Fibroblast of mammary gland (primary cell): ENCODE data around the gene SIGLEC7.
A peak's percentile ranks its signal among the peaks of the same experiment; 100 is the strongest.
"Not testable (repeated sequence)": the region's sequence is repeated elsewhere in the genome, so short reads cannot be mapped to it uniquely, and the experiment has no call there.

Experiments used
- DNase-seq: peaks from one replicate; pipeline ENCODE4 v3.0.0-alpha.2; 2010; ENCODE audit warnings: low read depth
- H3K4me3 ChIP-seq: 2 replicates; pipeline ENCODE4 v1.5.1; 2011; ENCODE audit warnings: low read depth, mild to moderate bottlenecking, low read length, moderate library complexity; ENCODE audit not compliant: control insufficient read depth
- TF ChIP-seq, protein P1 (sequence below): conservative IDR thresholded peaks from 2 replicates; pipeline ENCODE4 v1.5.1; 2011; ENCODE audit warnings: low read depth, low read length, inconsistent platforms; ENCODE audit not compliant: control insufficient read depth, insufficient read depth

The SIGLEC7 gene

DNA sequence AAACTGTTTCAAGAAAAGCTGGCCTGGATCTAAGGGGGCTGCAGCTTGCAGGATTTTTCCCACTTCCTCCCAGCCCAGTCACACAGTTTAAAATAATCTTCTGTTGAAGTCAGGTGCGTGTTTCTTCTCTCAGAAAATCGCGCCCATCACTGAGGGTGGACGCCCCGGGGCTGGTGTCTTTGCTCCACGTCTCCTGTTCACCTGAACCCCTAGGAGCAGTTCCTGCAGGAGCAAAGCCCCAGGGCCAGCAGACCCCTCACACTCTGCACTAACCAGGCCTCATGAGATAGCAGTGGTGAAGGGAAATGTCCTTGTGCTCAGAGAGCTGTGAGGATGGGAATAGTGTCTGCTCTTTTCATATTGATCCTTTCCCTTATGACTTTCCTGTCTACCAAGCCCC is 920 bp upstream of the SIGLEC7 start:
- TF ChIP-seq, protein P1, sequence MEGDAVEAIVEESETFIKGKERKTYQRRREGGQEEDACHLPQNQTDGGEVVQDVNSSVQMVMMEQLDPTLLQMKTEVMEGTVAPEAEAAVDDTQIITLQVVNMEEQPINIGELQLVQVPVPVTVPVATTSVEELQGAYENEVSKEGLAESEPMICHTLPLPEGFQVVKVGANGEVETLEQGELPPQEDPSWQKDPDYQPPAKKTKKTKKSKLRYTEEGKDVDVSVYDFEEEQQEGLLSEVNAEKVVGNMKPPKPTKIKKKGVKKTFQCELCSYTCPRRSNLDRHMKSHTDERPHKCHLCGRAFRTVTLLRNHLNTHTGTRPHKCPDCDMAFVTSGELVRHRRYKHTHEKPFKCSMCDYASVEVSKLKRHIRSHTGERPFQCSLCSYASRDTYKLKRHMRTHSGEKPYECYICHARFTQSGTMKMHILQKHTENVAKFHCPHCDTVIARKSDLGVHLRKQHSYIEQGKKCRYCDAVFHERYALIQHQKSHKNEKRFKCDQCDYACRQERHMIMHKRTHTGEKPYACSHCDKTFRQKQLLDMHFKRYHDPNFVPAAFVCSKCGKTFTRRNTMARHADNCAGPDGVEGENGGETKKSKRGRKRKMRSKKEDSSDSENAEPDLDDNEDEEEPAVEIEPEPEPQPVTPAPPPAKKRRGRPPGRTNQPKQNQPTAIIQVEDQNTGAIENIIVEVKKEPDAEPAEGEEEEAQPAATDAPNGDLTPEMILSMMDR = no peak
- no peak overlapping the region for H3K4me3 ChIP-seq
- no peak for DNase-seq

DNA sequence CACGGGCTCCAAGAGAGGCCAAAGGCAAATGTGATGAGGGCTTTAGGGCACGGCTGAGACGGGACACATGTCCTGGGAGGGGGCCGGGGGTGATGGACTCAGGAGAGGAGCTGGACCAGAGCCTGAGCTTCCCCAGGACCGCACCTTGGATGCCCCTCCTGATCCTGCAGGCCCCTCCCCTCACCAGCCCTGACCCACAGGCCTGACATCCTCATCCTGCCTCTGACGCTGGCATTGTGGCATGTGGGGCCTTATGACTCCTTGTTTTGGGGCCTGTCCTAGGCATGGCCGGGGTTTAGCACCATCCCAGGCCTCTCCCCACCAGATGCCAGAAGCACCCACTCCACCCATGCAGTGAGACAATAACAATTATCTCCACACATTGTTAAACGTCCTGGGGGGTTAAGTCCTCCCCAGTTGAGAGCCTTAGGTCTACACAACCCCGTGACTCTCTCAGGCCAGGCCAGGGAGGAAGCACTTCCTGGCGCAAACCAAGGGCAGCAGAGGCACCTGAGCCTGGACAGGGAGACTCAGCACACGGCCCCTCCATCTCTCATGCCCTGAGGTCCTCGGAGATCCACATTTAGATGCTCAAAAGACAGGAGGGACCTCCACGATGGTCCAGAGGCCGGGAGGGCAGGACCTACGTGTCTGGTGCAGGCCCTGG is 841 bp downstream of the SIGLEC7 start:
- not testable (repeated sequence) for DNase-seq, H3K4me3 ChIP-seq

DNA sequence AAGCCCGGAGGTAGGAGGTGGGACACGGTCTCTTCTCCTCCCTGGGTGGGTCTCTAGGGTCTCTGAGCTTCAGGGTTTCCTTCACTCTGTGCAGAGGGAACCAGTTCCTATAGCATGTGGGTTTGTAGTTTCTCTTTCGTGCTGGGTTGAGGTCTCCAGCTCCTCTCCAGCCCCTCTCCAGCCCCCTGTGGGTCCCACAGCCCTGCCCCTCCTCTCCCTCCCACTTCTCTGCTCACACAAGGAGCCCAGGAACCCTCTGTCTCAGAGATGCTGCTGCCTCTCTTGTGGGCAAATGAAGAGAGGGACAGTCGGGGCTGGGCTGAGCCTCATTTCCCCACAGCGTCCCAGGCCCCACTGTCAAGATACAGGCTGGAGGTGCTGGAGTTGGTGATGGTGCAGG is 1.4 kb downstream of the SIGLEC7 start:
- TF ChIP-seq, protein P1 = no peak
- no peak overlapping the region for H3K4me3 ChIP-seq
- DNase-seq = no peak

DNA sequence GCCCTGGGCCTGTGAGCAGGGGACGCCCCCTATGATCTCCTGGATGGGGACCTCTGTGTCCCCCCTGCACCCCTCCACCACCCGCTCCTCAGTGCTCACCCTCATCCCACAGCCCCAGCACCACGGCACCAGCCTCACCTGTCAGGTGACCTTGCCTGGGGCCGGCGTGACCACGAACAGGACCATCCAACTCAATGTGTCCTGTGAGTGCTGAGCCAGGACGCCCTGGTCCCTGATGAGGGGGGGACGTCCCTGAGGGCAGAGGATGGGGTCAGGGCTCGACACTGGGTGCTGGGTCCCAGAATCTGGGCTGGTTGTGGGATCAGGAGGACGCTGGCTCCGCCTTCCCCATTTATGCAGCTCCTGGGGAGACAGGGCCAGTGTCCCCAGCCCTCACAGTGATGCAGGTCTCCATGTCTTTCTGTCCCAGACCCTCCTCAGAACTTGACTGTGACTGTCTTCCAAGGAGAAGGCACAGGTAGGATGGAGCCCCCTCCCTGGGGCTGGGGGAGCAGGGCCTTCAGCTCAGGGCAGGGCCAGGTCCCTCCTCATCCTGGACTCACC is 2.5 kb downstream of the SIGLEC7 start:
- DNase-seq = no peak
- no peak overlapping the region for H3K4me3 ChIP-seq
- TF ChIP-seq, protein P1 = no peak

DNA sequence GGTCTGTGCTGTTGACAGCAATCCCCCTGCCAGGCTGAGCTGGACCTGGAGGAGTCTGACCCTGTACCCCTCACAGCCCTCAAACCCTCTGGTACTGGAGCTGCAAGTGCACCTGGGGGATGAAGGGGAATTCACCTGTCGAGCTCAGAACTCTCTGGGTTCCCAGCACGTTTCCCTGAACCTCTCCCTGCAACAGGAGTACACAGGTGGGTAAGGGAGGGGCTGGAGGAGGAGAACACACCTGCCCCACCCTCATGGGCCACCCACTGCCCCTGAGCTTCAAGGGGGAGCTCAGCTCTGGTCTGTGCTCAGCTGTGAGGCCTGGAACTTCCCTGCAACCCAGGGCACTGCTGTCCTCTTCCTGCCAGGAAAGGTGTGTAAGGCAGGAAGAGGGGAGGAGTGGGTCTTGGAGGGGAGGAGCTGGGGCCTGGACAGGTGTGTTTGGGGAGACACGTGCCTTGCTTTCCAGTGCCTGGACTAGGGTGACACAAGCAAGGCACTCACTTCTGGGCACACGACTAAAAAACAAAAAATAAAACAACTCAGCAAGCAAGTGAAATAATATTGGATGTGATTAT is 3.9 kb downstream of the SIGLEC7 start:
- no peak overlapping the region for H3K4me3 ChIP-seq
- DNase-seq = no peak
- TF ChIP-seq, protein P1 = no peak

DNA sequence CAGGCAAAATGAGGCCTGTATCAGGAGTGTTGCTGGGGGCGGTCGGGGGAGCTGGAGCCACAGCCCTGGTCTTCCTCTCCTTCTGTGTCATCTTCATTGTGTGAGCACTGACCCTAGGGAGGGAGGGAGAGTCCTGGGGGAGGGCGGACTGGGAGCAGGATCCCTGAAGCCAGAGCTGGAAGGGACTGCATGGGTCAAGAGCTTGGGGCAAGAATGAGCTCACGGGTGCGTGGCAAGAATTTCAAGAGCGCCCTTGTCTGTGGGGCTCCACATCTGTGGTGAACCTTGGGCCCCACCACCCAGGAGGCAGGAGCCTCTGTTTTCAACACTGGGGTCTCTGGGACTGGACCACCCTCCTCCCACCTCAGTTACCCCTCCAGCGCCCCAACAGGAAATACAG is 4.7 kb downstream of the SIGLEC7 start:
- no peak overlapping the region for H3K4me3 ChIP-seq
- TF ChIP-seq, protein P1 = no peak
- peak; percentile 13 for DNase-seq

DNA sequence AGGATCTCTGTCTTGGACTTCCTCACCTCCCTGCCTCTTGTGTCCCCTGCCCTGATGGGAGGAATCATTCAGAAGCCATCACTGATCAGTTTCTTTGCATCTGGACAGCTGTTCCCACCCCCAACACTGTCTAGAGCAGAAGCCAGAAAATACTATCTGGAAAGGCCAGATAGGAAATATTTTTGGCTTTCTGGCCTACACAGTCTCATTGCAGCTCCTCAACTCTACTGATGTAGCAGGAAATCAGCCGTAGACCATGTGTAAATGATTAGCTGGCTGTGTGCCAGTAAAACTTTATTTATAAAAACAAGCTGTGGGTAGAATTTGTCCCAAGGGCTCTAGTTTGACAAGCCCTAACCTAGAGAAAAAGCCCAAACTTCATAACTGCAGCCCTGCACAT is 5.6 kb downstream of the SIGLEC7 start:
- H3K4me3 ChIP-seq = no peak overlapping the region
- TF ChIP-seq, protein P1 = no peak
- no peak for DNase-seq
